Activated CD8-positive, alpha-beta memory T cell treated with anti-CD3 and anti-CD28 coated beads for 1 hour (primary cell): ENCODE results near the gene STARD7.
"Not testable (repeated sequence)": the region's sequence is repeated elsewhere in the genome, so short reads cannot be mapped to it uniquely, and the experiment has no call there.

Experiments used
- DNase-seq, 2 donors: peaks; one replicate each; pipeline ENCODE4 v3.0.0-alpha.2; 2020; ENCODE audit warnings: low read depth in 1 of 2; ENCODE audit errors: extremely low read depth in 1 of 2

The STARD7 gene

GRCh38 chr2:96164459-96165184 is 44.0 kb downstream of the STARD7 start:
- no peak for DNase-seq

GRCh38 chr2:96163768-96164429 is 44.7 kb downstream of the STARD7 start:
- DNase-seq: peak in 1 of 2 donors; percentile 47

GRCh38 chr2:96163415-96163767 is 45.2 kb downstream of the STARD7 start:
- no peak for DNase-seq

GRCh38 chr2:96161898-96162297 is 46.7 kb downstream of the STARD7 start:
- no peak for DNase-seq

- not testable (repeated sequence) for DNase-seq
Measured at GRCh38 chr2:96160366-96160765, 48.3 kb downstream of the STARD7 start.

DNA sequence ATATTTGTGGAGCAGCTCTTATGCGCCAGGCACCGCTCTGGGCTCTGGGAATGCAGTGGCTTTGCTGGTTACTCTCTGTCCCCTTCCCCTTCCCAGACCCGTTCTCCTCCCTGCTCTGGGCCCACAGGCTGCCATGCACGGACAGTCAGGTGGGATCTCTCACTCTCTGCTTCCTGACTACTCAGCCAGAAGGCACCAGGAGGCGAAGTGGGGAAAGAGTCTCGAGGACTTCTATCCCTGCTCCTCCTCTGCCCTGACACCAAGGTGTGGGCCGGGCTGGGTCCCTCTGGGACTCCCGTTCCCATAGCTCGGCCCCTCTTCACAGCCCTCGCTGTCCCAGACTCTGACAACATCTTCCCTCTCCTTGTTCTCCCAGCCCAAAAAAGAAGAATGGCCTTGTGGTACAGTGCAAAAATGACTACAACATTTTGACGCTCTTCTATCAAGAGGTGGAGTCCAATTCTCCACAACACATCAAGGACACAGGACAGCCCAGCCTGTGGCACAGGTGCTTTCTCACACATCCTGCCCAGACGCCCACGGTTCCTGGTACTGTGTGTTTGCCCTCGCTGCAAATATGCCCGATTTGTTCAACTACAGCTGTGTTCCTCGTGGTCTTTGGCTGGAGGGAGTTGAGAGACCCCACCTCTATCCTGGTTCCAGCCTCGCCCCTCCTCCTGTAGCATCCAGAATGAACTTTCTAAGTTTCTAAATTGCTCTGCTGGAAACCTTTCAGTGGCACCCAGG is 49.4 kb downstream of the STARD7 start:
- no peak for DNase-seq

- no peak for DNase-seq
Measured at GRCh38 chr2:96158554-96158940, 50.1 kb downstream of the STARD7 start.

DNA sequence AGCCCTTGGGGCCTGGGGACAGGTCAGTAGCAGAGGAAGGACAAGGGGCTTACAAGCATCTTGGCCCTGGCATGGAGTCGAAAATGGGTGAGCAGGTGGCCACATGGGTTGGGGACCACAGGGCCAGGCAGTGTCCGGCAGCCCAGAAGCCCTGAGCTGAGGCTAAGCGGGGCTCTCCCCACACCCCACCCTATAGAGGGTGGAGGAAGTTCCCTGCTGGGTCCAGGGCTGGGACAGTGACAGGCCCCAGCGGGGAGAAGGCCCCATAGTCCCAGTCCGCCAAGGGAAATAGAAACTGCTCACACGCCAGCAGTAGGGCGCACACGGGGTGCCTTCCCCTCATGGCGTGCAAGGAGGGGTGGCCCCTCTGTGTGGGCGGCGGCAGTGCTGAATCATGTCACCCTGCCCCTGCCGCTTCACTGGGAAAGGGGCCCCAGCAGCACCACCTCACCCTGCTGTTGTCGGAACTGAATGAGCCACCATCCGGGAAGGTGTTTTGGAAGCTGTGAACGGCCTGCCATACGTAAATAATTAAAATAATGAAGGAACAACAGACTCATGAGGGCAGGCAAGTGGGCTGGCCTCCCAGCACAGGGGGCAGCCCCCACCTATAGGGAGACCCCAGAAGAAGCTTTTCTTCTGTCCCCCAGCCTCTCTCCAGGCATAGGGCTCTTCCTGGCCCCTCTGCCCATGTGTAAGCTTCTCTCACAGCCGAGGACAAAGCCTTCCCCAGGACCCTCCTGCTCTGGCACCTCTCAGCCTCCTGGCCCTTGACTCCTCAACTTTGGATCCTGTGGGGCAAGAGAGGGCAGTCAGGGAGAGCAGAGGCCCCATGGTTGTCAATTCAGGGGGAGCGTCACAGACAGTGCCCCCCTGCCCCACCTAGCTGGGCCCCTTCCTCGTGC is 50.7 kb downstream of the STARD7 start:
- DNase-seq: peak; percentile 67 to 76

DNA sequence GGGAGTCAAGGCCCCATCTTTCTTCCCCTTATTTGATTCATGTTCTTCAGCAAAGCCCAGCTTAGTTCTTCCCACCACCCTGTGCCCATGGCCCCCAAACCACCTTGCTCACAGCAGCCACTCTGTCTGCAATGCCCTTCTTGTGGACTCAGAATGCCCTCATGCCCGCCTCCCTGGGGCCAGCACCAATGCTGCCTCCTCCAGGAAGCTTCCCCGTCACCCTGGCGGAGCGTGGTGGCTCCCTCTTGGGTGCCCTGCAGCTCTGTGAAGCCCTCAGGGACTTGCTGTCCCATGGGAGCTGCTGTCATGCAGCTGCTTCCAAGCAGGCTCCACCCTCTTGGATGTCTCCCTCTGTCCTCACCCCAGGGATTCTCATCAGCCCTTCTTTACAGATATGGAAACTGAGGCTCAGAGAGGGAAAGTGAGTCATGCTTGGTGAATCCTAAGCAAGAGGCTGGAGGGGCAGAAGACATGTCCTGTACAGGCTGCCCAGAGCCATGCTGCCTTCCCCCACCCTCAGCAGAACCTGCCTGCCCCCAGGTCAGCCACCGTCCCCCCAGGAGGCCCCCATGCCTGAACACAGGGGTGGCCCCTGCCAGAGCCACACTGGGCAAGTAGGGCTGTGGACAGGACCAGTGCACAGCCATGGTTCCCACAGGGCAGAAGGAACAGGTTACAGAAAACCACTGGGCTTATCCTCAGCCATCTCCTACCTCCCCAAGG is 51.5 kb downstream of the STARD7 start:
- no peak for DNase-seq

GRCh38 chr2:96156011-96156820 is 52.4 kb downstream of the STARD7 start:
- no peak for DNase-seq

DNA sequence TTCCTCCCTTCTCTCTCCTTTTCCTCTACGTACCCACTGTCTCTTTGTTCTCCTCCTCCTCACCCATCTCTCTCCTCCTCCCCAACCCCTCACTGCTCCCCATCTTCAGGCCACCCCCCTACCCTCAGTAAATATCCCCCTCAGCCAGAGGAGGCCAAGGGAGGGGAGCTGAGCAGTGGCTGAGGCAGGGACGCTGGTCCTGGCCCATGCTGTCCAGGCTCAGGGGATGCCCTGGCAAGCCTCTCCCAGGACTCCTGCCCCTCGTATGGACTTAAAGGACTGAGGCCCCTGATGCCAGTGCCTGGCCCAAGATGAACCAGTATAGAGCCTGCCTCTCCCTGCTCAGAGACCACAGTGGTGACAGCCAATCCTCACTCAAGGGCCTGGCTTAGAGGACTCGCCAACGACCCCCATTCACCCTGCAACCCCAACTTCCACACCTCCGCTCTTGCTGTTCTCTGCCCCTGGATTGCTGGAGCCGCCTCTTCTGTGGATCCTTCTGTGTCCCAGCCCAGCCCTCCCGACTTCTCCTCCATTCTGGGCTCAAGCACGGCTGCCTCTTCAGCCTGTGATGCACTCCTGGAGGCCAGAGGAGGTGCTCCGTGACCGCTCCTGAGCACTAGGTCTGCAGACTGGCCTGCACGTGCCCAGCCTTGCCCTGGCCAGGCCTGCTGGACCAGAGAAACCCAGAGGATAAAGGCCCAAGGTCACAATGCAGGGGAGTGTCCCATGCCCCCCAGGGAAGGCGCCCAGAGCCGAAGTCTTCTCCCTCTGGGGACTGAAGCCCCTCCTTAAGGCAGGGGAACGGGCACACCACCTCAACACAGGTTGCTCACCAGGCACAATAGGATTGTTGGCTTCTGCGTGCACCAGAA is 53.9 kb downstream of the STARD7 start:
- DNase-seq: no peak

DNA sequence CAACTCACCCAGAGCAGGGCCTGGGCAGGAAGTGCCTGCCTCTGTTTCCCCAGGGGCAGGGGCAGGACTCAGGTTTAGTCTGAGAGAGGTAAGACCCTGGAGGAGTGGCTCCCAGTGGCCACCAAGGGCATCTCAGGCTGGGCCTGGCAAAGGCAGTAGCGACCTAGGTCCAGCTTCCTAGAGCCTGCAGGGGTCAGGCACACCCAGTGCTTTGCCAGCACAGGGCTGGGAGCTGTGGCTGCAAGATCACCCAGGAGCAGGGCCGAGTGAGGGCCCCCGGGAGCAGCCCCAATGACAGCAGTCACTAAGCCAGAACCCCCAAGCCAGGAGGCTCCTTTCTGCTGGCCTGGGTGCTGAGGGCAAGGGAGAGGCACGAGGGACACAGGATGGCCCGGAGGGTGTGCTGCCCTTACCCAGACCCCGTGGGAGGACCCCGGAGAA is 54.6 kb downstream of the STARD7 start:
- no peak for DNase-seq

- DNase-seq: no peak
Measured at GRCh38 chr2:96153291-96153713, 55.3 kb downstream of the STARD7 start.

- DNase-seq: no peak
Measured at GRCh38 chr2:96152304-96153161, 56.1 kb downstream of the STARD7 start.

GRCh38 chr2:96151595-96152303 is 56.9 kb downstream of the STARD7 start:
- no peak for DNase-seq

GRCh38 chr2:96150791-96151594 is 57.6 kb downstream of the STARD7 start:
- DNase-seq: no peak
